ENCODE data around the gene NUP35.
"Not testable (repeated sequence)": the region's sequence is repeated elsewhere in the genome, so short reads cannot be mapped to it uniquely, and the experiment has no call there.

The NUP35 gene

GRCh38 chr2:183134016-183134415 is 9.8 kb downstream of the NUP35 start:
- no peak for DNase-seq (ENCODE audit: low read depth in 2 of 2)

- DNase-seq (ENCODE audit: low read depth in 2 of 2): no peak
Observed at GRCh38 chr2:183148955-183149354, 24.7 kb downstream of the NUP35 start.

GRCh38 chr2:183149489-183149888 is 25.2 kb downstream of the NUP35 start:
- DNase-seq (ENCODE audit: low read depth in 2 of 2): no peak

- DNase-seq (ENCODE audit: low read depth in 2 of 2): not testable (repeated sequence)
Observed at GRCh38 chr2:183152280-183152679, 28.0 kb downstream of the NUP35 start.

- no peak for DNase-seq (ENCODE audit: low read depth in 2 of 2)
Observed at GRCh38 chr2:183153967-183154366, 29.7 kb downstream of the NUP35 start.

GRCh38 chr2:183154772-183155171 is 30.5 kb downstream of the NUP35 start:
- not testable (repeated sequence) for DNase-seq (ENCODE audit: low read depth in 2 of 2)

- DNase-seq (ENCODE audit: low read depth in 2 of 2): no peak
Observed at GRCh38 chr2:183157131-183157530, 32.9 kb downstream of the NUP35 start.

GRCh38 chr2:183162362-183162761 is 38.1 kb downstream of the NUP35 start:
- no peak for DNase-seq (ENCODE audit: low read depth in 2 of 2)

- DNase-seq (ENCODE audit: low read depth in 2 of 2): no peak
Observed at GRCh38 chr2:183163821-183164649, 39.8 kb downstream of the NUP35 start.

- no peak for DNase-seq (ENCODE audit: low read depth in 2 of 2)
Observed at GRCh38 chr2:183164650-183165015, 40.4 kb downstream of the NUP35 start.

- DNase-seq (ENCODE audit: low read depth in 2 of 2): no peak
Observed at GRCh38 chr2:183166210-183166609, 42.0 kb downstream of the NUP35 start.

GRCh38 chr2:183166976-183167375 is 42.7 kb downstream of the NUP35 start:
- not testable (repeated sequence) for DNase-seq (ENCODE audit: low read depth in 2 of 2)

- no peak for DNase-seq (ENCODE audit: low read depth in 2 of 2)
Observed at GRCh38 chr2:183172220-183172887, 48.1 kb downstream of the NUP35 start.

- DNase-seq (ENCODE audit: low read depth in 2 of 2): no peak
Observed at GRCh38 chr2:183179156-183179555, 54.9 kb downstream of the NUP35 start.

- no peak for DNase-seq (ENCODE audit: low read depth in 2 of 2)
Observed at GRCh38 chr2:183185534-183185933, 61.3 kb downstream of the NUP35 start.

GRCh38 chr2:183186296-183186695 is 62.1 kb downstream of the NUP35 start:
- no peak for DNase-seq (ENCODE audit: low read depth in 2 of 2)

- no peak for DNase-seq (ENCODE audit: low read depth in 2 of 2)
Observed at GRCh38 chr2:183186766-183187165, 62.5 kb downstream of the NUP35 start.

- DNase-seq (ENCODE audit: low read depth in 2 of 2): no peak
Observed at GRCh38 chr2:183192343-183192742, 68.1 kb downstream of the NUP35 start.

GRCh38 chr2:183193904-183194303 is 69.7 kb downstream of the NUP35 start:
- DNase-seq (ENCODE audit: low read depth in 2 of 2): no peak

- no peak for DNase-seq (ENCODE audit: low read depth in 2 of 2)
Observed at GRCh38 chr2:183195397-183195796, 71.2 kb downstream of the NUP35 start.

- no peak for DNase-seq (ENCODE audit: low read depth in 2 of 2)
Observed at GRCh38 chr2:183195998-183196409, 71.8 kb downstream of the NUP35 start.

- no peak for DNase-seq (ENCODE audit: low read depth in 2 of 2)
Observed at GRCh38 chr2:183204397-183204796, 80.2 kb downstream of the NUP35 start.

GRCh38 chr2:183207110-183207509 is 82.9 kb downstream of the NUP35 start:
- DNase-seq (ENCODE audit: low read depth in 2 of 2): no peak
